HG02970 (cell line): ENCODE data around the gene C6orf136.
"Not testable (repeated sequence)": the region's sequence is repeated elsewhere in the genome, so short reads cannot be mapped to it uniquely, and the experiment has no call there.

Experiments used
- ATAC-seq: cut with Tn5 transposase; IDR thresholded peaks from one replicate; pipeline ENCODE4 v1.9.1; 2021; ENCODE audit warnings: mild to moderate bottlenecking, moderate library complexity, moderate number of reproducible peaks; ENCODE audit not compliant: unreplicated experiment, low FRiP score

The C6orf136 gene

GRCh38 chr6:30655743-30656094, 8.8 kb downstream of the C6orf136 start:
- ATAC-seq, result no peak

- no peak for ATAC-seq
These were observed 9.6 kb downstream of the C6orf136 start for GRCh38 chr6:30656513-30656912.

- no peak for ATAC-seq
These were observed 10.5 kb downstream of the C6orf136 start for GRCh38 chr6:30657454-30657853.

GRCh38 chr6:30657922-30658321, 11.0 kb downstream of the C6orf136 start:
- not testable (repeated sequence) for ATAC-seq

GRCh38 chr6:30664994-30665767, 18.2 kb downstream of the C6orf136 start:
- no peak for ATAC-seq

GRCh38 chr6:30666300-30666699, 19.4 kb downstream of the C6orf136 start:
- ATAC-seq, result not testable (repeated sequence)

GRCh38 chr6:30670760-30671527, 24.0 kb downstream of the C6orf136 start:
- ATAC-seq, result no peak

GRCh38 chr6:30672445-30673253, 25.7 kb downstream of the C6orf136 start, which contains the start of gene DHX16:
TSS of gene DHX16 (minus strand) at chr6:30673006. CDS start at chr6:30672841, 165 bp downstream.
- peak; percentile 84 for ATAC-seq

- no peak for ATAC-seq
These were observed 29.8 kb downstream of the C6orf136 start for GRCh38 chr6:30676660-30677285.

- no peak for ATAC-seq
These were observed 32.2 kb downstream of the C6orf136 start for GRCh38 chr6:30678964-30679726.

GRCh38 chr6:30679765-30680535, 33.0 kb downstream of the C6orf136 start:
- no peak for ATAC-seq

- ATAC-seq, result no peak
These were observed 34.8 kb downstream of the C6orf136 start for GRCh38 chr6:30681766-30682142.

- peak; percentile 32 for ATAC-seq
These were observed 35.5 kb downstream of the C6orf136 start for GRCh38 chr6:30682143-30683117.

- ATAC-seq, result no peak
These were observed 36.4 kb downstream of the C6orf136 start for GRCh38 chr6:30683183-30683979.

GRCh38 chr6:30683980-30684338, 37.0 kb downstream of the C6orf136 start:
- ATAC-seq, result no peak

- ATAC-seq, result no peak
These were observed 37.6 kb downstream of the C6orf136 start for GRCh38 chr6:30684386-30685156.
